Right ventricle myocardium superior (tissue), 1 donor: Measurements from ENCODE around the gene NISCH. TPM values are rescaled to one million over a fixed set of nuclear protein-coding genes. Genes with fewer than 3 reads are reported as not detected.
"Not testable (repeated sequence)": the region's sequence is repeated elsewhere in the genome, so short reads cannot be mapped to it uniquely, and the experiment has no call there.

Source experiments
- ATAC-seq: fragments of 200-7000 bp; cut with Tn5 transposase; one replicate; pipeline ENCODE4 v1.9.1; 2020; ENCODE audit warnings: mild to moderate bottlenecking; ENCODE audit not compliant: poor library complexity
- DNase-seq: peaks from one replicate; pipeline ENCODE4 v3.0.0-alpha.2; 2020
- intact Hi-C: fragments of 100-400 bp; cut with DNase I; formaldehyde crosslinking; loops from one replicate; pipeline ENCODE4 v1.11.2; 2022
- total RNA-seq: library from RNA; stranded (reverse); fragmentation: NEBNext Ultra II Directional; extraction: Animal tissue kit (Norgen Biotek cat#: 25700); gene quantifications from one replicate; pipeline ENCODE4 v1.2.1, GENCODE V29; 2021
- donor health status: DM: no; HTN: yes; CAD: no; lungs with severe emphysema.

The NISCH gene
- total RNA-seq, 1 donor from 2014 or later, result 46.0 TPM

DNA sequence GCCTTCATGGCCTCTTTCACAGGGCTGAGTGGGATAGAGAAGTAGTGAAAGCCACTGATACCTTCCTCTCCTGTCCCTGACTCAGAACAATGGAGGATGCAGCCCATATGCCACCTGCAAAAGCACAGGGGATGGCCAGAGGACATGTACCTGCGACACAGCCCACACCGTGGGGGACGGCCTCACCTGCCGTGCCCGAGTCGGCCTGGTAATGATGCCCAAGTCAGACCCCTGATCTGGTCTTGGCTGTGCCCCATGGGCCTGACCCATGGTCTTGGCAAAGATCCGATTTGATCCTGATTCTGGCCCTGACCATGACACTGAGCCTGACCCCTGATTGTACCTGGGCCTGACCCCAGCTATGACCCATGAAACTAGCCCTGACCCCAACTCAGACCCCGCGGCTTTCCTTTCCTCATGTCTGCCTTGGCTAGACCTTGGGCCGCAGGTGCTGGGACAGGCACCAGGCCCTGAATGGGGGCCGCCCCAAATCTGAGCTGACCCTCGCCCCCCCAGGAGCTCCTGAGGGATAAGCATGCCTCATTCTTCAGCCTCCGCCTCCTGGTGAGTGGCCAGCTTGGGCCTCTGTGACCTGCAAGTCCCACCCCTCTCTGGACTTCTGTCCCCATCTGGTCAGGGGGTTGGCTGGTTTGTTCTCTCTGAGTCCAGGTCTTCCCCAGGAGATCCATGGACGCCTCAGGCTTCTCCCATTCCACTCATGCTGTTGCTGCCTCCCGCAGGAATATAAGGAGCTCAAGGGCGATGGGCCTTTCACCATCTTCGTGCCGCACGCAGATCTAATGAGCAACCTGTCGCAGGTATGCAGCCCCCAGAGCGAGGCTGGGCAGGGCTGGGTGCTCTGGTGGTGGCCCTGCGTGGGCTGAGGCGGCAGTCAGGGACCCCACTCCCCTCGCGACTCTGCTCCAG lies 62.7 kb downstream of the NISCH start:
- DNase-seq (no peak), ATAC-seq (no peak)
- intact Hi-C loops, result no loop called here

DNA sequence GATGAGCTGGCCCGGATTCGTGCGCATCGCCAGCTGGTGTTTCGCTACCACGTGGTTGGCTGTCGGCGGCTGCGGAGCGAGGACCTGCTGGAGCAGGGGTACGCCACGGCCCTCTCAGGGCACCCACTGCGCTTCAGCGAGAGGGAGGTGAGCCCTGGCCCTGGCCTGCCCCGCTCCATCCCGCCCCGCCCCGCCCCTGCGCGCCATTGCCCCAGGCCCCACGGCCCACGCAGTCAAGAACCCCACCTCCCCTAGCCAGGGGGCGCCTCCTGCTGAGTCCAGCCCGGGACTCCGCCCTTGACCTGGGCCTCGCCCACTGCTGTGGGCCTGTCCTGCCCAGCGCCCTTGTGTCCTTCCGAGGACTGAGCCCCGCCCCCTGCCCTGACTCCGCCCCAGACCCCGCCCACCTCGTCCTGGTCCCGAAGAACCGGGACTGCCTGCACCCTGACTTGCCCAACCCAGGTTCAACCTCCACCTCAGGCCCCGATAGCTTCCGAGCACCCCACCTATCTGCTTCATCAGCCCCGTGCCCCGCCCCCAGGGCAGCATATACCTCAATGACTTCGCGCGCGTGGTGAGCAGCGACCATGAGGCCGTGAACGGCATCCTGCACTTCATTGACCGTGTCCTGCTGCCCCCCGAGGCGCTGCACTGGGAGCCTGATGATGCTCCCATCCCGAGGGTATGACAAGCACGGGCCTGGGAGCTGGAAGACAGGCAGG lies 63.5 kb downstream of the NISCH start:
- ATAC-seq, result peak; percentile 48
- DNase-seq, result no peak
- intact Hi-C loops, result no loop called here

DNA sequence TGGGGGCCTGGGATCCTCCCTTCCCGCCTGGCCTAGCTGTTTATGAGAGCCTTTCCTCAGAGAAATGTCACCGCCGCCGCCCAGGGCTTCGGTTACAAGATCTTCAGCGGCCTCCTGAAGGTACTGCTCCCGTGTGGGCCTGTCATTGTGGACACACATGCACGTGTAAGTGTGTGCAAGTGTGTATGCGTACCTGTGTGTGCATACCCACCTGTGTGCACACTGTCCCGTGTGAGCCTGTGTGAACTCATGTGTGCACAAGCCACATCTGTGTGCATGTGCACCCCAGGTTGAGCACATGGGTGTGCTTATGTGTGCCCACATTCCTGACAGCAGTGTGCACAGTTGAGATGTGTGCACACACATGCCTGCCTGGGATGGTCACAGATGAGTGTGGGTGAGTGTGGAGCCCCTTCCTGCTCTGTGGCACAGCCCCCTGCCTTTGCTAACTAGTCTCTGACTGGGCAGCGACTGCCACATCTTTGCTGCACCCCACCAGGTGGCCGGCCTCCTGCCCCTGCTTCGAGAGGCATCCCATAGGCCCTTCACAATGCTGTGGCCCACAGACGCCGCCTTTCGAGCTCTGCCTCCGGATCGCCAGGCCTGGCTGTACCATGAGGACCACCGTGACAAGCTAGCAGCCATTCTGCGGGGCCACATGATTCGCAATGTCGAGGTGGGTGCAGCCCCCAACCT lies 64.2 kb downstream of the NISCH start:
- intact Hi-C loops, result no loop called here
- DNase-seq (no peak), ATAC-seq (no peak)

DNA sequence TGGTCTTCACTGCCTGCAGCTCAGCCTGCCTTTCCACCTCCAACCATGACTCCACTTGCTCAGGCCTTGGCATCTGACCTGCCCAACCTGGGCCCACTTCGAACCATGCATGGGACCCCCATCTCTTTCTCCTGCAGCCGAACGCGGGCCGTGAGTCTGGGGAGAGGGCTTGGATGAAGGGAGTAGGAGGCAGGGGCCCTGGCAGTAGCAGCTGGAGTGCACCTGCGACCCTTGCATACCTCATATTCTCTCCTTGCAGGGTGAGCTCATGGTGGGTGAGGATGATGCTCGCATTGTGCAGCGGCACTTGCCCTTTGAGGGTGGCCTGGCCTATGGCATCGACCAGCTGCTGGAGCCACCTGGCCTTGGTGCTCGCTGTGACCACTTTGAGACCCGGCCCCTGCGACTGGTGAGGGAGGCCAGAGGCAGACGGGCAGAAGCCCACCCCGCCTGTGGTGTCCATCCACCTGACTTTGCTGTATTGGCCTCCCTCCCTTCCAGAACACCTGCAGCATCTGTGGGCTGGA lies 64.8 kb downstream of the NISCH start:
- DNase-seq, result no peak
- no peak for ATAC-seq
- intact Hi-C loops, result no loop called here

DNA sequence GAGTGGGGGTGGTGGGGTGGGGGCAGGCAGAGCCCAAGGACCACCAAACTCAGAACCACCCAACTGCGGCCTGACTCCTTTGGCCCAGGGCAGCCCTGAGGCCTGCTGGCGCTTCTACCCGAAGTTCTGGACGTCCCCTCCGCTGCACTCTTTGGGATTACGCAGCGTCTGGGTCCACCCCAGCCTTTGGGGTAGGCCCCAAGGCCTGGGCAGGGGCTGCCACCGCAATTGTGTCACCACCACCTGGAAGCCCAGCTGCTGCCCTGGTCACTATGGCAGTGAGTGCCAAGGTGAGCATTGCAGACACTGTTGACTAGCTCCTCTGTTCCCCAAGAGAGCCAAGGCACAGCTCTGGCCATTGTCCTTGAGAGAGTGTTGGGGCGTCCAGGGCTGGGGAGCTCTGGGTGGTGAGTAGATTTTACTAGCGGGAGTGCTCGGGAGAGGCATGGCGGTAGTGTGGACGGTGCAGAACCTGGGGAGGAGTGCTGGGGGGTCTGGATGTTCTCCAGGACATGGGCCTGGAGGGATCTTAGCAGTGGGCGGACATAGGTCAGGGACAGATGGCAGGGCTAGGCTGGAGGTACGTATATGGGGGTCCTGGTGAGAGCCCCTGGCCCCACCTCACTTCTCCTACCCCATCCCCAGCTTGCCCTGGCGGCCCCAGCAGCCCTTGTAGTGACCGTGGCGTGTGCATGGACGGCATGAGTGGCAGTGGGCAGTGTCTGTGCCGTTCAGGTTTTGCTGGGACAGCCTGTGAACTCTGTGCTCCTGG lies 65.5 kb downstream of the NISCH start:
- DNase-seq, result peak; percentile 43
- intact Hi-C loops, result no loop called here
- ATAC-seq, result no peak

DNA sequence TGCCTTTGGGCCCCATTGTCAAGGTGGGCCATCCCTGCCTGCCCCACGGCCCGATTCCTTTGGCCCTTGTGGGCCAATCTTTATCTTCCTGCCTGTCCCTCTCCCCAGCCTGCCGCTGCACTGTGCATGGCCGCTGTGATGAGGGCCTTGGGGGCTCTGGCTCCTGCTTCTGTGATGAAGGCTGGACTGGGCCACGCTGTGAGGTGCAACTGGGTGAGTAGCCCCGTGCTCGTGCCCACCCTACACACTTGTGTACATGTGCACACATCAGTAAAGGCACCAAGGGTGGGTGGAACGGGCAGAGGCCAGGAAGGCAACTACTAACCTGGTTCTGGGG lies 66.1 kb downstream of the NISCH start:
- no peak for ATAC-seq
- DNase-seq, result peak; percentile 32
- intact Hi-C loops, result no loop called here

DNA sequence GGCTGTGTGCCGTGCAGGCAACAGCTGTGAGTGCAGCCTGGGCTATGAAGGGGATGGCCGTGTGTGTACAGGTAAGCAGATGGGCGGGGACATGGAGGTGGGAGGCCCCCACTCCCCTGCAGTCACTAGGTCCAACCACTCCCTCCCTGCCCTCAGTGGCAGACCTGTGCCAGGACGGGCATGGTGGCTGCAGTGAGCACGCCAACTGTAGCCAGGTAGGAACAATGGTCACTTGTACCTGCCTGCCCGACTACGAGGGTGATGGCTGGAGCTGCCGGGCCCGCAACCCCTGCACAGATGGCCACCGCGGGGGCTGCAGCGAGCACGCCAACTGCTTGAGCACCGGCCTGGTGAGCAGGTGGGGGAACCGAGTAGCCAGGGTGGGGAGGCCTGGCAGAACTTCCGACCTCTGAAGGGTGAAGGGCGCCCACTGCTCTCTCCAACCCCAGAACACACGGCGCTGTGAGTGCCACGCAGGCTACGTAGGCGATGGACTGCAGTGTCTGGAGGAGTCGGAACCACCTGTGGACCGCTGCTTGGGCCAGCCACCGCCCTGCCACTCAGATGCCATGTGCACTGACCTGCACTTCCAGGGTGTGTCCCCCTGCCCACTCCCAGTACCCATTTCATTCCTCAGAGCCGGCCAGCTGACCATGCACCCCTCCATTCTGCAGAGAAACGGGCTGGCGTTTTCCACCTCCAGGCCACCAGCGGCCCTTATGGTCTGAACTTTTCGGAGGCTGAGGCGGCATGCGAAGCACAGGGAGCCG lies 66.7 kb downstream of the NISCH start:
- intact Hi-C loops, result no loop called here
- DNase-seq (peak; percentile 39), ATAC-seq (no peak)

DNA sequence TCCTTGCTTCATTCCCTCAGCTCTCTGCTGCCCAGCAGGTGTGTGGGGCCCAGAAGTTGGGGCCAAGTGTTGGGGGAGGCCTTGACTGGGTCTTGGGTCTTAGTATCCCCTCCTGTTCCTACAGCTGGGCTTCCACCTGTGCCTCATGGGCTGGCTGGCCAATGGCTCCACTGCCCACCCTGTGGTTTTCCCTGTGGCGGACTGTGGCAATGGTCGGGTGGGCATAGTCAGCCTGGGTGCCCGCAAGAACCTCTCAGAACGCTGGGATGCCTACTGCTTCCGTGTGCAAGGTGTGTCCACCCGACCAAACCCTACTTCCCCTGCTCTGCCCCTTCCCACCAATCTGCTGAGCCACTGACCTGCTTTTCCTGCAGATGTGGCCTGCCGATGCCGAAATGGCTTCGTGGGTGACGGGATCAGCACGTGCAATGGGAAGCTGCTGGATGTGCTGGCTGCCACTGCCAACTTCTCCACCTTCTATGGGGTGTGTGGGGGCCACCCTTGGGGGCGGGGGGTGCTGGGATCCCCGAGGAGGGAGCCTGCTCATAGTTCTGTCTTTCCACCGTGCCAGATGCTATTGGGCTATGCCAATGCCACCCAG lies 67.3 kb downstream of the NISCH start:
- intact Hi-C loops, result no loop called here
- DNase-seq, result no peak
- ATAC-seq, result no peak

DNA sequence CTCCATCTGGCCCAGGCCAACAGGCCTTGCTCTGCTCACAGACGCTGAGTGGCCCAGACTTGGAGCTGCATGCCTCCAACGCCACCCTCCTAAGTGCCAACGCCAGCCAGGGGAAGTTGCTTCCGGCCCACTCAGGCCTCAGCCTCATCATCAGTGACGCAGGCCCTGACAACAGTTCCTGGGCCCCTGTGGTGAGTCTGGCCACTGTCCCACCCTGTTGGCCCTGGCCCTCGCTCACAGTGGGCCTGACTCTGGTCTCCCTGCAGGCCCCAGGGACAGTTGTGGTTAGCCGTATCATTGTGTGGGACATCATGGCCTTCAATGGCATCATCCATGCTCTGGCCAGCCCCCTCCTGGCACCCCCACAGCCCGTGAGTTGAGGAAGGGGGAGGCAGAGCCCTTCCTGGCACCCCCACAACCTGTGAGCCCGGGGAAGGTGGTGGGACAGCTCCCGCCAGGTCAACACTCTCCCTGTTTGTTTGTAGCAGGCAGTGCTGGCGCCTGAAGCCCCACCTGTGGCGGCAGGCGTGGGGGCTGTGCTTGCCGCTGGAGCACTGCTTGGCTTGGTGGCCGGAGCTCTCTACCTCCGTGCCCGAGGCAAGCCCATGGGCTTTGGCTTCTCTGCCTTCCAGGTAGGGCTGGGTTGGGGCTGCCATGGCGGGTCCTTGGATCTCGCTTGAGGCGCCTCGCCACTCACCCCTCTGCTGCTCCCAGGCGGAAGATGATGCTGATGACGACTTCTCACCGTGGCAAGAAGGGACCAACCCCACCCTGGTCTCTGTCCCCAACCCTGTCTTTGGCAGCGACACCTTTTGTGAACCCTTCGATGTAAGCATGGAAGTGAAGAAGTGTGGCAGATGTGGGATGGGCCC lies 68.2 kb downstream of the NISCH start:
- ATAC-seq, result no peak
- intact Hi-C loops, result no loop called here
- peak; percentile 40 for DNase-seq

DNA sequence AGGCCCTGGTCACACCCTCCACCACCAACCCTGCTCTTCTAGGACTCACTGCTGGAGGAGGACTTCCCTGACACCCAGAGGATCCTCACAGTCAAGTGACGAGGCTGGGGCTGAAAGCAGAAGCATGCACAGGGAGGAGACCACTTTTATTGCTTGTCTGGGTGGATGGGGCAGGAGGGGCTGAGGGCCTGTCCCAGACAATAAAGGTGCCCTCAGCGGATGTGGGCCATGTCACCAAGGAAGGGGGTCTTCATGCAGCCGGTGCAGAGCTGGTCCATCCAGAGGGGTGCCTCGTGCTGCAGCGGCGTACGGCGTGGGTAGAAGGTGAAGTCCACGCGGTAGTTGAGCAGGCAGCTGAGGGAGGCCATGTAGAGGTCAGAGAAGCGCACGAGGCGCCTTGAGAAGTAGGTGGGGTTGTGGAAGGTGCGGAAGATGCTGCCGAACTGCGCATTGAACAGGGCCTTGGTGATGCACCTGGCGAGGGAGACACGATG lies 68.9 kb downstream of the NISCH start:
- DNase-seq, result peak; percentile 37
- no peak for ATAC-seq
- intact Hi-C loops, result no loop called here

DNA sequence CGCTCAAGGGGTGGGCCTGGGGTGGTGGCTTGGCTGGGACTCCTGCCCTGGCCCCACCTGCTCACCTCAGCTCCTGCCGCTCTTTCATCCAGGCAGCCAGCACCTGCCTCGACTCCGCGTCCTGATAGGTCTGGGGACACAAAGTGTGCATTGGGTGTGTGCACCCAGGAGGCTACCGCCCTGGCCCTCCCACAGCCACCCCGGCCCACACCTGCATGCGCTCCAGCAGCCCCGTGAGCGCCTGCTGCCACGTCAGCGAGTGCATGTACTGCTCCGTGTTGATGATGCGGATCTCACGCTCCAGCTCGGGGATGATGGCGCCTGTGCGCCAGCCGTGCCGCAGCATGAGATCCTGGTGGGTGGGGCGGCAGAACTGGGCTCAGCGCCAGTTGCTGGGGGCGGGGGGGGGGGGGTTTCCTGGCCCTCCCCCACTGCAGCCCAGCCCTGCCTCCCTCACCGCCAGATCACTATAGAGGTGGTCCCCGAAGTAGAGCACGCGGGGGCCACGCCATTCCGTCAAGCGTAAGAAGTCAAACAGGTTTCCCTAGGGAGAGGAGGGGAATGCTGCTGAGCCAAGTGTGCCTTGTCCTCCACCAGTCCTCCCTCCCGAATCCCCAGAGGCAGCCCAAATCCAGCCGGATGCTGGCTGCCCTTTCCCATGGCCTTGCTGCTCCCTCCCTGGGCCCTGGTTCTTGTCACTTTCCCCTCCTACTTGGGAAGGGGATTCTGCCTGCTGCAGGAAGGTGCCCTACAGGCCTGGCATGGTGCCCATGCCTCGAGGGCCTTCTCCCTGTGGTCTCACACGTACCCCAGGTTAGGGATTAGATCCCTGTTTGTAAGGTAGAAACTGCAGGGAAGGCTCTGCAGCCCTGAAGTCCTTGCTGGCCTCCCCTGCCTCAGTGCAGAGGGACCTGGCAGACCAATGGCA lies 69.6 kb downstream of the NISCH start:
- ATAC-seq, result peak; percentile 1
- DNase-seq, result peak; percentile 55
- intact Hi-C loops, result no loop called here

DNA sequence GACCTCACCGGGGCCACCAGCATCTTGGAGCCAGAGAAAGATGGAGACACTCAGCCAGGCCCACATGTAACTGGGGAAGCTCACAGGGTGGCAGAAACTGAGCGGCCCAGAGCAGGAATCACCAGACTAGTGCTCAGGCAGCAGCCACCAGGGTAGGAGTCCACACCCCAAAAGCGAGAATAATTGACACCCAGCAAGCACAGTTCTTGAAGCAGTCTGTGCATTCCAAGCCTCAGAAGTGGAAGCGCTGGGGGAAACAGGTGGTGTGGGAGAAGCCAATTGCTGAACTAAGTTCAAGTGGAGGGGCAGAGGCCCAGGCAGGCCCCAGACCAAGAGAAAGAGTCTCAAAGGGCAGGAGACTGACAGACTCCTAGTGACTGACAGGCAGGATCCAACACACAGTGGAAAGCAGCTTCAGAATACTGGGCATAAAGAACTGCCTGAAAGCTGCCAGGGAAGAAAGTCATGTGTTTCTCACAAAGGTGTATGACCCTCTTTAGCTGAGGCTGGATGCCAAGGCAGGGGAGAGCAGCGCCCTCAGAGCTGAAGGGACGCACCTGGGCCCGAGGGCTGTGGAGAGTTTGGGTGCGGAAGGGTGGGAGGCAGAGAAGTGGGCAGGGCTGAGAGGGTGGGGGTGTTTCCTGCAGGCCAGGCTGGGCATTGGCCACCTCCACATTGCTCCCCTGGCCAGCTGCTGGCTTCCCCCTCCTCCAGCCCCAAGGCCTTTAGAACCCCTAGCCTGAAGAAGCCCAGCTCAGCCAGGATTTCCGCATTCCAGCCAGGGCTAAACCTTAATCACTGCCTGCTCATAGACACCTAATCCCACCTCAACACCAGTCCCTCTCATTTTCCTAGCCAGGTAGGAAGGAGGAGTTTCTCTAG lies 70.5 kb downstream of the NISCH start:
- peak; percentile 34 for DNase-seq
- ATAC-seq, result no peak
- intact Hi-C loops, result no loop called here

DNA sequence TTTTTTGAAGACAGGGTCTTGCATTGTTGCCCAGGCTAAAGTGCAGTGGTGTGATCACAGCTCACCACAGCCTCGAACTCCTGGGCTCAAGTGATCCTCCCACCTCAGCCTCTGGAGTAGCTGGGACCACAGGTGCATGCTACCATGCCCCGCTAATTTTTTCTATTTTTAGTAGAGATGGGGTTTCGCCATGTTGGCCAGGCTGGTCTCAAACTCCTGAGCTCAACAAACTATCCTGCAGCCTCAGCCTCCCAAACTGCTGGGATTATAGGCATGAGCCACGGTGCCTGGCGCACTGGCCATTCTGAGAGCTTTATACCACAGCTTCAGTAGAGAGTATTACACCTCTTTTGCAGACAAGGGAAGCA lies 71.3 kb downstream of the NISCH start:
- intact Hi-C loops, DNase-seq, ATAC-seq: not testable (repeated sequence)

DNA sequence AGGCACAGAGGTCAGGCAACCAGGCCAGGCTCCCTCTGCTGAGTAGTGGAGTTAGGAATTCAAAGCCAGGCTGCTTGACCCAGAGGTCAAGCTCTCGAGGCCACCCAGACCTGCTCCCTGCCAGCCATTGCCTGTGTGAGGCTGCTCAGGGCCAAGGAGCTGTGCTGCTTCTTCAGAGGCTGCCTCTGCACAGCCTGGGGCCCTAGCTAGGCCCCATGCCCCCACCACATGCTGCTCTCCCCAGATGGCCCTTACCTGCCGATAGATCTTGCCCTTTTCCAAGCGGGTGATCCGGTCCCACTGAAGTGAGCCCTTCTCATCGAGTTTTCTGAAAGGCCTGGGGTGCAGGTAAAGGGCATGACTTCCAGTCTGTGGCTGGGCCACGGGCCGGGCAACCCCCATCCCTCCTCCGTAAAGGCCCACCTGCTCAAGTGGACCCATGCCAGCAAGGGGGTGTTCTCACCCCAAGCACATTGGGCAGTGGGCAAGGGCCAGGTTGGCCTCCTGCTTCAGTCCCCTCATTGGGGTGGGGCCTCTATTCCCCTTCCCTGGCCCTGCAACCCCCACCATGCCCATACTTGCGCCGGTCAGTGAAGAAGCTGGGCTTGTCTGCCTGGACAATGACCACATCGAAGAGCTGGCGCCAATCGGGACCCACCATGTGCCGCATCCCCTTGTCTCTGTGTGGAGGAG lies 71.8 kb downstream of the NISCH start:
- intact Hi-C loops, result no loop called here
- ATAC-seq (no peak), DNase-seq (peak; percentile 43)
